A549 (cell line): Measurements from ENCODE around the gene CARMIL1. TPM values are rescaled to one million over a fixed set of nuclear protein-coding genes. Genes with fewer than 3 reads are reported as not detected.

Source experiments
- ATAC-seq, 2 experiments: fragments of 200-7000 bp in 1 of 2; fragments of >200 bp in 1 of 2; cut with Nextera tagmentation in 1 of 2; cut with Tn5 transposase in 1 of 2; 3 replicates each; pipeline versions ENCODE4 v1.8.0 to v1.9.1; 2018 to 2020; ENCODE audit warnings: mild to moderate bottlenecking in 1 of 2, moderate library complexity in 1 of 2
- CTCF ChIA-PET: fragments of 300-600 bp; sonication (Branson Sonifier 250); formaldehyde crosslinking; extraction: SDS; loops from one replicate; lab custom pipeline; 2021; ENCODE audit warnings: antibody characterized with exemption, inconsistent platforms; lab: Yijun Ruan, JAX
- POLR2A ChIA-PET: fragments of 350-600 bp; formaldehyde crosslinking; extraction: SDS; loops from one replicate; lab custom pipeline; 2021; ENCODE audit warnings: antibody characterized with exemption, inconsistent platforms; lab: Yijun Ruan, JAX
- DNase-seq, 2 experiments: peaks; one replicate each; pipeline versions ENCODE4 v3.0.0 to v3.0.0-alpha.2; 2011 to 2016; ENCODE audit warnings: low read depth in 1 of 2, low spot score in 1 of 2
- FAIRE-seq: peaks from 2 replicates; lab custom pipeline; 2011; peaks lifted over from hg19 to GRCh38; lab: Jason Lieb, UNC
- H3K27ac ChIP-seq, 2 experiments: fragments of >200 bp; sonication (Bioruptor Twin); formaldehyde crosslinking; 3 replicates each; pipeline ENCODE4 v1.5.1; 2016 to 2017
- H3K4me1 ChIP-seq: fragments of >200 bp; sonication (Bioruptor Twin); formaldehyde crosslinking; 3 replicates; pipeline ENCODE4 v1.6.1; 2016
- H3K4me2 ChIP-seq: fragments of >200 bp; sonication (Bioruptor Twin); formaldehyde crosslinking; 3 replicates; pipeline ENCODE4 v1.6.1; 2016
- H3K4me3 ChIP-seq: fragments of >200 bp; sonication (Bioruptor Twin); formaldehyde crosslinking; 3 replicates; pipeline ENCODE4 v1.5.1; 2016
- H3K9me3 ChIP-seq: fragments of >200 bp; sonication (Bioruptor Twin); formaldehyde crosslinking; 3 replicates; pipeline ENCODE4 v1.6.1; 2016
- CBX2 ChIP-seq: fragments of 200-600 bp; sonication (generic); IDR thresholded peaks from 2 replicates; pipeline ENCODE4 v1.6.1; 2016; ENCODE audit warnings: low read depth, mild to moderate bottlenecking, borderline replicate concordance
- EHF ChIP-seq: fragments of 250-450 bp; sonication (Bioruptor Pico); IDR thresholded peaks from 2 replicates; pipeline ENCODE4 v1.5.0; 2020; ENCODE audit warnings: mild to moderate bottlenecking
- EHMT2 ChIP-seq: fragments of 200-600 bp; sonication (generic); IDR thresholded peaks from 2 replicates; pipeline ENCODE4 v1.6.1; 2016; ENCODE audit warnings: antibody characterized with exemption, low read depth, mild to moderate bottlenecking, moderate library complexity
- HDAC2 ChIP-seq: fragments of 200-600 bp; sonication (generic); IDR thresholded peaks from 2 replicates; pipeline ENCODE4 v1.6.1; 2016
- HEYL ChIP-seq: fragments of 250-450 bp; sonication (Bioruptor Pico); IDR thresholded peaks from 2 replicates; pipeline ENCODE4 v1.8.0; 2021; ENCODE audit warnings: mild to moderate bottlenecking, moderate library complexity
- HOXB13 ChIP-seq: fragments of 250-450 bp; sonication (Bioruptor Pico); IDR thresholded peaks from 2 replicates; pipeline ENCODE4 v1.5.0; 2020; ENCODE audit warnings: low read depth, mild to moderate bottlenecking, moderate library complexity
- HOXB5 ChIP-seq: fragments of 250-450 bp; sonication (Bioruptor Pico); IDR thresholded peaks from 2 replicates; pipeline ENCODE4 v1.5.0; 2020; ENCODE audit warnings: mild to moderate bottlenecking, moderate library complexity
- JUNB ChIP-seq: fragments of >200 bp; sonication (Bioruptor Twin); formaldehyde crosslinking; IDR thresholded peaks from 2 replicates; pipeline ENCODE4 v1.6.1; 2016
- MAZ ChIP-seq: fragments of 150-350 bp; IDR thresholded peaks from 2 replicates; pipeline ENCODE4 v1.6.1; 2014; ENCODE audit warnings: antibody characterized with exemption, low read depth, low read length, borderline replicate concordance
- NFE2L2 ChIP-seq: fragments of 150-350 bp; conservative IDR thresholded peaks from 2 replicates; pipeline ENCODE4 v1.6.1; 2014; ENCODE audit warnings: low read length
- NPAS2 ChIP-seq: fragments of 250-450 bp; sonication (Bioruptor Pico); IDR thresholded peaks from 2 replicates; pipeline ENCODE4 v1.8.0; 2022; ENCODE audit warnings: mild to moderate bottlenecking, moderate library complexity, borderline replicate concordance
- NR3C1 ChIP-seq: fragments of >200 bp; sonication (Bioruptor Twin); formaldehyde crosslinking; IDR thresholded peaks from 3 replicates; pipeline ENCODE4 v1.6.1; 2017
- RAD21 ChIP-seq, 2 experiments: fragments of >200 bp in 1 of 2; sonication (Bioruptor Twin) in 1 of 2; formaldehyde crosslinking in 1 of 2; IDR thresholded peaks in 1 of 2; conservative IDR thresholded peaks in 1 of 2; 2 replicates in 1 of 2; 3 replicates in 1 of 2; pipeline ENCODE4 v1.6.1; 2012 to 2018; ENCODE audit warnings: inconsistent platforms in 1 of 2
- RCOR1 ChIP-seq: fragments of 150-350 bp; IDR thresholded peaks from 2 replicates; pipeline ENCODE4 v1.6.1; 2014; ENCODE audit warnings: antibody characterized with exemption, low read length, low read depth
- REST ChIP-seq: fragments of 200-600 bp; sonication (generic); IDR thresholded peaks from 2 replicates; pipeline ENCODE4 v1.6.1; 2016; ENCODE audit warnings: antibody characterized with exemption, mild to moderate bottlenecking, moderate library complexity
- RNF2 ChIP-seq: fragments of 200-600 bp; sonication (generic); IDR thresholded peaks from 2 replicates; pipeline ENCODE4 v1.6.1; 2016; ENCODE audit warnings: low read depth, mild to moderate bottlenecking, antibody characterized with exemption, moderate library complexity, borderline replicate concordance
- SMC3 ChIP-seq: fragments of >200 bp; sonication (Bioruptor Twin); formaldehyde crosslinking; IDR thresholded peaks from 3 replicates; pipeline ENCODE4 v1.6.1; 2018; ENCODE audit warnings: inconsistent platforms
- ZC3H11A ChIP-seq: fragments of 450-650 bp; IDR thresholded peaks from 2 replicates; pipeline ENCODE4 v1.6.1; 2014; ENCODE audit warnings: antibody characterized with exemption, mild to moderate bottlenecking
- ZNF302 ChIP-seq: fragments of 250-450 bp; sonication (Bioruptor Pico); IDR thresholded peaks from 2 replicates; pipeline ENCODE4 v1.9.0; 2021; ENCODE audit warnings: inconsistent platforms, mild to moderate bottlenecking, moderate library complexity
- WGBS: methylation state at CpG from one replicate; pipeline ENCODE4 v1.1.6; 2017; ENCODE audit errors: missing lambda C conversion rate; 5-methylcytosine and 5-hydroxymethylcytosine counted together
- polyA plus RNA-seq, 4 experiments: library from polyadenylated mRNA; depleted of rRNA in 3 of 4; stranded (reverse); fragments of >200 nt; fragmentation: RNase III in 1 of 4; extraction: RNeasy Plus Mini Kit Qiagen cat#74134 plus additional on column Dnase treatment in 1 of 4; gene quantifications; 2 replicates in 3 of 4; 3 replicates in 1 of 4; pipeline ENCODE4 v1.2.3, GENCODE V29; 2011 to 2017
- TF ChIP-seq, protein P1 (sequence below): fragments of 250-450 bp; sonication (Bioruptor Pico); IDR thresholded peaks from 2 replicates; pipeline ENCODE4 v1.5.0; 2021; ENCODE audit warnings: mild to moderate bottlenecking, moderate library complexity, borderline replicate concordance
- TF ChIP-seq, protein P2 (sequence below): IDR thresholded peaks from 2 replicates; pipeline ENCODE4 v1.6.1; 2012; ENCODE audit warnings: low read depth, borderline replicate concordance

CARMIL1 gene
- polyA plus RNA-seq, 2 of the 4 experiments (the other 2 are of a cell fraction), result 11.5 to 11.8 TPM

DNA sequence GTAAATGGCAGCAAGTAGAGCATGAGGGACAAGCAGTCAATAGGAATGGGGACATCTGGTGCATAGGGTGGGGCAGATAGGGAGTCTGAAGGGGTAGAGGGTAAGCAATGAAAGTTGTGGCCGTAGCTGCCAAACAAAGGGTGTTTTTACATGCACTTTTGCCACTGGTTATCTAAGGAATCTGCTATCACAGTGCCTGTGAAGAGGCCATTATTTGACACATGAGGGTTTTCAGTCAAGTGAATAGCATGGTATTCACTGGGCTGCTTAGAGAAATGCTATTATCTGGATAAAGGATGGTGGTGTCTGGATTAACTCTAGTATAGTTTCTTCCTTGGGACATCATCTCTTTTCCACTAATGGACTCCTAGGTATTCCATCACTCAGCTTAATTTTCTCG lies 118.2 kb downstream of the CARMIL1 start:
- no peaks in the 10 kb centered on the region for H3K4me1 ChIP-seq
- no peak for ATAC-seq
- DNase-seq, result no peak
- 82% methylated on average over 2 of the region's 2 CpGs for WGBS
- ChIA-PET CTCF (interaction anchor here (0.6 kb wide), 1 partner anchor 84 kb away, joined by 4 read pairs; no protein-coding TSS in a partner anchor), POLR2A (no interaction called here)
- H3K9me3 ChIP-seq, result no peaks in the 10 kb centered on the region
- no peak overlapping the region for H3K27ac ChIP-seq
- no peak for TF ChIP-seq HOXB5 (CRISPR knock-in tag)
- TF ChIP-seq RCOR1, result no peak
- TF ChIP-seq NFE2L2, result no peak
- TF ChIP-seq REST, result no peak
- TF ChIP-seq, protein P1, sequence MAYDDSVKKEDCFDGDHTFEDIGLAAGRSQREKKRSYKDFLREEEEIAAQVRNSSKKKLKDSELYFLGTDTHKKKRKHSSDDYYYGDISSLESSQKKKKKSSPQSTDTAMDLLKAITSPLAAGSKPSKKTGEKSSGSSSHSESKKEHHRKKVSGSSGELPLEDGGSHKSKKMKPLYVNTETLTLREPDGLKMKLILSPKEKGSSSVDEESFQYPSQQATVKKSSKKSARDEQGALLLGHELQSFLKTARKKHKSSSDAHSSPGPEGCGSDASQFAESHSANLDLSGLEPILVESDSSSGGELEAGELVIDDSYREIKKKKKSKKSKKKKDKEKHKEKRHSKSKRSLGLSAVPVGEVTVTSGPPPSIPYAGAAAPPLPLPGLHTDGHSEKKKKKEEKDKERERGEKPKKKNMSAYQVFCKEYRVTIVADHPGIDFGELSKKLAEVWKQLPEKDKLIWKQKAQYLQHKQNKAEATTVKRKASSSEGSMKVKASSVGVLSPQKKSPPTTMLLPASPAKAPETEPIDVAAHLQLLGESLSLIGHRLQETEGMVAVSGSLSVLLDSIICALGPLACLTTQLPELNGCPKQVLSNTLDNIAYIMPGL (CRISPR knock-in tag), result no peak
- TF ChIP-seq RNF2, result no peak
- TF ChIP-seq ZNF302 (CRISPR knock-in tag), result no peak
- no peak for TF ChIP-seq HOXB13 (CRISPR knock-in tag)
- TF ChIP-seq HDAC2, result no peak
- TF ChIP-seq EHMT2, result no peak
- TF ChIP-seq CBX2, result no peak
- no peak for TF ChIP-seq JUNB
- no peak for TF ChIP-seq HEYL (CRISPR knock-in tag)
- TF ChIP-seq ZC3H11A, result no peak
- no peak for TF ChIP-seq RAD21 (conservative IDR thresholded peaks at IDR 0.05 in 1 of 2, IDR thresholded peaks at IDR 0.05 in 1 of 2)
- no peak for TF ChIP-seq SMC3
- TF ChIP-seq, protein P2, sequence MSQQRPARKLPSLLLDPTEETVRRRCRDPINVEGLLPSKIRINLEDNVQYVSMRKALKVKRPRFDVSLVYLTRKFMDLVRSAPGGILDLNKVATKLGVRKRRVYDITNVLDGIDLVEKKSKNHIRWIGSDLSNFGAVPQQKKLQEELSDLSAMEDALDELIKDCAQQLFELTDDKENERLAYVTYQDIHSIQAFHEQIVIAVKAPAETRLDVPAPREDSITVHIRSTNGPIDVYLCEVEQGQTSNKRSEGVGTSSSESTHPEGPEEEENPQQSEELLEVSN, result no peak
- no peak for TF ChIP-seq NPAS2 (CRISPR knock-in tag)
- H3K4me2 ChIP-seq, result no peak overlapping the region
- H3K4me3 ChIP-seq, result no peak overlapping the region
- no peak for FAIRE-seq

- ATAC-seq, result no peak
- 94% methylated on average over 5 of the region's 5 CpGs for WGBS
- CTCF ChIA-PET, result interaction anchor here (0.5 kb wide), 1 partner anchor 110 kb away, joined by 3 read pairs; no protein-coding TSS in a partner anchor
- no peak overlapping the region for H3K27ac ChIP-seq
- TF ChIP-seq EHF (CRISPR knock-in tag) (no peak), NR3C1 (no peak), MAZ (no peak)
- no peak for FAIRE-seq
- no peaks in the 10 kb centered on the region for H3K9me3 ChIP-seq
- no peaks in the 10 kb centered on the region for H3K4me1 ChIP-seq
- H3K4me3 ChIP-seq, result no peak overlapping the region
- POLR2A ChIA-PET, result no interaction called here
- DNase-seq, result no peak
- H3K4me2 ChIP-seq, result no peak overlapping the region
These were observed 120.7 kb downstream of the CARMIL1 start for GRCh38 chr6:25399885-25400284.
